Fibroblast of villous mesenchyme (primary cell): ENCODE measurements around the gene AFAP1L1. TPM values are rescaled to one million over a fixed set of nuclear protein-coding genes. Genes with fewer than 3 reads are reported as not detected.

ENCODE experiments used
- DNase-seq: peaks from one replicate; pipeline ENCODE4 v3.0.0-alpha.2; 2010; ENCODE audit warnings: low read depth
- H3K4me3 ChIP-seq: 2 replicates; pipeline ENCODE4 v1.5.1; 2011; ENCODE audit warnings: low read depth, mild to moderate bottlenecking, low read length
- total RNA-seq: library from RNA; depleted of rRNA; stranded (reverse); fragments of >200 nt; gene quantifications from 2 replicates; pipeline ENCODE4 v1.2.3, GENCODE V29; 2012
- TF ChIP-seq, protein P1 (sequence below): IDR thresholded peaks from 2 replicates; pipeline ENCODE4 v1.5.1; 2012; ENCODE audit warnings: low read depth, mild to moderate bottlenecking, low read length; ENCODE audit not compliant: insufficient read depth

Gene AFAP1L1
- total RNA-seq, 1 donor = 10.8 TPM

DNA sequence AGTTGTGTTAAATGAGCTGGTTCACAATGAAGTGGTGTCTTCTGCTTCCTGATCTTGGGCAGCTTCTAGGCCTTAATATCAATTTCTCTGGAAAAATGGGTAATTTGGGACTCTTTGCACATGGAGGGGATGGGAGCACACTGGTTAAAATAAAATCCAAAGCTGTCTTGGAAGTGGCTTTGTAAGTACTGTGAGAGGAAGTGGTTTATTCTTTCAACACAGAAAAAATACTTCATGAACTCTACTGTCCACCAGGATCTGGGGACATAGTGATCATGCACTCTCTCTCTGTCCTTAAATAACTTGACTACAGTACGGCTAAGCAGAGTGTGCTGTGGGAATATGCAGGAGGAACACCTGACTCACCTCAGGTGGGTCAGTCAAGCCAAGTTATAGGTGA is 88.6 kb downstream of the AFAP1L1 start:
- no peak overlapping the region for H3K4me3 ChIP-seq
- TF ChIP-seq, protein P1, sequence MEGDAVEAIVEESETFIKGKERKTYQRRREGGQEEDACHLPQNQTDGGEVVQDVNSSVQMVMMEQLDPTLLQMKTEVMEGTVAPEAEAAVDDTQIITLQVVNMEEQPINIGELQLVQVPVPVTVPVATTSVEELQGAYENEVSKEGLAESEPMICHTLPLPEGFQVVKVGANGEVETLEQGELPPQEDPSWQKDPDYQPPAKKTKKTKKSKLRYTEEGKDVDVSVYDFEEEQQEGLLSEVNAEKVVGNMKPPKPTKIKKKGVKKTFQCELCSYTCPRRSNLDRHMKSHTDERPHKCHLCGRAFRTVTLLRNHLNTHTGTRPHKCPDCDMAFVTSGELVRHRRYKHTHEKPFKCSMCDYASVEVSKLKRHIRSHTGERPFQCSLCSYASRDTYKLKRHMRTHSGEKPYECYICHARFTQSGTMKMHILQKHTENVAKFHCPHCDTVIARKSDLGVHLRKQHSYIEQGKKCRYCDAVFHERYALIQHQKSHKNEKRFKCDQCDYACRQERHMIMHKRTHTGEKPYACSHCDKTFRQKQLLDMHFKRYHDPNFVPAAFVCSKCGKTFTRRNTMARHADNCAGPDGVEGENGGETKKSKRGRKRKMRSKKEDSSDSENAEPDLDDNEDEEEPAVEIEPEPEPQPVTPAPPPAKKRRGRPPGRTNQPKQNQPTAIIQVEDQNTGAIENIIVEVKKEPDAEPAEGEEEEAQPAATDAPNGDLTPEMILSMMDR = no peak
- no peak for DNase-seq

- H3K4me3 ChIP-seq = no peak overlapping the region
- DNase-seq = no peak
- TF ChIP-seq, protein P1 = no peak
Observed at GRCh38 chr5:149362541-149362940, 90.9 kb downstream of the AFAP1L1 start.

DNA sequence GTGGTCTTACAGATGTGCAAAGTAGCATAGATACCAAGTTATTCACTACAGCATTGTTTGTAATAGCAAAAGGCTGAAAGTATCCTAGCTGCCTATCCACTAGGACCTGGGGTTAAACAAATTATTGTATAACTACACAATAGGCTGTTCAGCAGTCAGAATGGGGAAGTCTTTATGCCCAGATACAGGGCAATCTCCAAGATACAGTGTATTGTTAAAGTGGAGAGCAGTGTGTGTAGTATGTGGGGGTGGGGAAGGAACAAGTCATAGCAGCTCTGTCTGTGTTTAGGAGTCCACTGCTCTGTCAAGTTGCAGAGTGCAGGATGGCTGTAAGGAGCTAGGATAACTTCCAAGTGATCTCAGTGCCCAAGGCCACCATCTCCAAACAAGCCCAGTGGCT is 91.7 kb downstream of the AFAP1L1 start:
- DNase-seq = no peak
- H3K4me3 ChIP-seq = no peak overlapping the region
- TF ChIP-seq, protein P1 = no peak

- H3K4me3 ChIP-seq = no peak overlapping the region
- TF ChIP-seq, protein P1 = no peak
- no peak for DNase-seq
Observed at GRCh38 chr5:149363936-149364335, 92.3 kb downstream of the AFAP1L1 start.

DNA sequence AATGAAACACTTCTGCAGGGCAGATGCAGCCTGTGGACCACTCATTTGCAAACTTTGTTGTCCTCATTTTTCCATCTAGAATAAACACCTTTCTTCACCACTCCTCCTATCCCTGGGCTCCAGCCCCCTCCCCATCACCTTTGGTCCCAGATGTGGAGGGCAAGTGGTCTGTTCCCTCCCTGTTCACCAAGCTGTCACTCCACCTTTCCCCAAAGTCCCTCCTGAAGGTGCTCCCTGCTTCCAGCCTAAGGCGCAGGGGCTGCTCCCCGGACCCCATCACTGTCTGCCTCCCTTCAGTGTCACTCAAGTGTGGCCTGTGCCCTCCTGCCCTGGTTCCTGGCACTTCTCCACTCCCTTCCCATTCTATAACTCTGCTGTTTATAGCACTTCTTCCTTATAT is 93.1 kb downstream of the AFAP1L1 start:
- no peak for DNase-seq
- TF ChIP-seq, protein P1 = no peak
- no peak overlapping the region for H3K4me3 ChIP-seq

DNA sequence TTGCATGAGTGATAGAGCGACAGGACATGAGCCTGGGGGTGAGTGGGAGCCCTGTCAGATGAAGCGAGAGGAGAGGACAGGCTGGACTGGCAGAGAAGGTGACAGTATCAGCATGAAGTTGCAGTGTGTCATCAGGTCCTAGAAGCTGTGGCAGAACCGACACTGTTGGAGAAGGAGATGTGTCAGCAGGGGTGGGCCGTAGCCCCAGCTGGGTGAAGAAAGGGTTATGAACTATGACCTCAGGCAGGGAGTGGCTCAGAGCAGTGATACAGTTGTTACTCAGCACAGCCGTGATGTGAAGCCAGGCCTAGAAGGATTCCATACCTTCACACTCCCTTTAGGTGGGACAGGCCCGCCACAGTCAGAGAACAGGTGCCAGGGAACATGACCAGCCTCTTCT is 93.8 kb downstream of the AFAP1L1 start:
- DNase-seq = no peak
- no peak overlapping the region for H3K4me3 ChIP-seq
- TF ChIP-seq, protein P1 = no peak

DNA sequence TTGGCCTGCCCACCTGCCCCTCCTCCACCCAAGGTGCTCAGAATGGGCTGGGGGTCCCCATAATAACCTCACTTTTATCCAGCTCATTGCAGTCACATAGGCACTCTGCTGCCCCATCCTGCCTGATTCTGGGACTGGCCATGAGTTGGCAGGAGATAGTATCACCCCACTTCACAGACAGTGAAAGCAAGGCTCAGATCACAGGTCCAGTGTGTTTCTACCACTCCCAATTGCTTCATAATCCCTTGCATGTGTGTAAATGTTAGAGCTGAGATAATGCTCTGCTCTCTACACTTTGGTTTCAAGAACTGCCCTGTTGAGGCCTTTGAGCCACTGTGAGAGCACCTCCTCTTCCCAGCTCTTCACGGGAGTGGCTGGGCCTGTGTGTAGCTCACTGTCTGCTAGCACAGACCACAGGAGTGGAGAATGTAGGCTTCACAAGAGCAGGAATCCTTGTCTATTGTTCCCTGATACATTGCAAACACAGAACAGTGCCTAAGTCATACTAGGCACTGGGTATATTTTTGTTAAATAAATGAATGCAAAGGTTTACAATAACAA is 94.6 kb downstream of the AFAP1L1 start:
- TF ChIP-seq, protein P1 = no peak
- no peak overlapping the region for H3K4me3 ChIP-seq
- DNase-seq = no peak
